HG02642 (cell line): ENCODE data around the gene KRTAP1-1.
"Not testable (repeated sequence)": the region's sequence is repeated elsewhere in the genome, so short reads cannot be mapped to it uniquely, and the experiment has no call there.

Experiments
- ATAC-seq: cut with Tn5 transposase; IDR thresholded peaks from one replicate; pipeline ENCODE4 v1.9.1; 2021; ENCODE audit warnings: mild to moderate bottlenecking; ENCODE audit not compliant: unreplicated experiment, poor library complexity

KRTAP1-1 gene

GRCh38 chr17:41057547-41057946, 16.3 kb upstream of the KRTAP1-1 start:
- ATAC-seq = no peak

- ATAC-seq = not testable (repeated sequence)
Observed at GRCh38 chr17:41055130-41055529, 13.9 kb upstream of the KRTAP1-1 start, which contains the start of gene KRTAP2-2. TSS of gene KRTAP2-2 (minus strand) at chr17:41055230. CDS start at chr17:41055211, 19 bp downstream.

- not testable (repeated sequence) for ATAC-seq
Observed at GRCh38 chr17:41054556-41054955, 13.3 kb upstream of the KRTAP1-1 start.

GRCh38 chr17:41054025-41054424, 12.8 kb upstream of the KRTAP1-1 start:
- no peak for ATAC-seq

GRCh38 chr17:41052566-41052965, 11.3 kb upstream of the KRTAP1-1 start:
- ATAC-seq = no peak

- ATAC-seq = no peak
Observed at GRCh38 chr17:41049110-41049509, 7.9 kb upstream of the KRTAP1-1 start.

GRCh38 chr17:41048441-41048840, 7.2 kb upstream of the KRTAP1-1 start:
- no peak for ATAC-seq

GRCh38 chr17:41046735-41047465, 5.7 kb upstream of the KRTAP1-1 start, which contains the start of gene KRTAP2-1:
TSS of gene KRTAP2-1 (minus strand) at chr17:41047316. CDS start at chr17:41047267, 49 bp downstream.
- not testable (repeated sequence) for ATAC-seq

GRCh38 chr17:41042953-41043352, 1.7 kb upstream of the KRTAP1-1 start:
- no peak for ATAC-seq

GRCh38 chr17:41037853-41038350, 3.3 kb downstream of the KRTAP1-1 start:
- ATAC-seq = no peak

GRCh38 chr17:41034346-41034935, 6.8 kb downstream of the KRTAP1-1 start, which contains the start of gene KRTAP1-3:
TSS of gene KRTAP1-3 (minus strand) at chr17:41034874. CDS start at chr17:41034821, 53 bp downstream.
- not testable (repeated sequence) for ATAC-seq

- ATAC-seq = no peak
Observed at GRCh38 chr17:41029633-41030245, 11.5 kb downstream of the KRTAP1-1 start, which contains the start of gene KRTAP1-4. TSS of gene KRTAP1-4 (minus strand) at chr17:41030195. CDS start at chr17:41030078, 117 bp downstream.

GRCh38 chr17:41026715-41027471, 14.4 kb downstream of the KRTAP1-1 start, which contains the start of gene KRTAP1-5:
TSS of gene KRTAP1-5 (minus strand) at chr17:41027208. CDS start at chr17:41027155, 53 bp downstream.
- ATAC-seq = no peak

- no peak for ATAC-seq
Observed at GRCh38 chr17:41024697-41025096, 16.6 kb downstream of the KRTAP1-1 start.

GRCh38 chr17:41020336-41020735, 20.9 kb downstream of the KRTAP1-1 start:
- no peak for ATAC-seq

- no peak for ATAC-seq
Observed at GRCh38 chr17:41019415-41019814, 21.8 kb downstream of the KRTAP1-1 start.

- ATAC-seq = no peak
Observed at GRCh38 chr17:41018541-41018940, 22.7 kb downstream of the KRTAP1-1 start.

- ATAC-seq = no peak
Observed at GRCh38 chr17:41016578-41017215, 24.6 kb downstream of the KRTAP1-1 start.

GRCh38 chr17:41015454-41015853, 25.8 kb downstream of the KRTAP1-1 start:
- no peak for ATAC-seq
